H1 (cell line): Measurements from ENCODE around the gene GALNT2. TPM values are rescaled to one million over a fixed set of nuclear protein-coding genes. Genes with fewer than 3 reads are reported as not detected.

Source experiments
- CTCF ChIA-PET: fragments of 300-600 bp; sonication (Branson Sonifier 250); formaldehyde crosslinking; loops from one replicate; lab custom pipeline; 2021; ENCODE audit not compliant: partially characterized antibody; lab: Charles Lee
- POLR2A ChIA-PET: fragments of 300-600 bp; sonication (Branson Sonifier 250); formaldehyde crosslinking; loops from one replicate; lab custom pipeline; 2021; ENCODE audit warnings: inconsistent platforms; ENCODE audit not compliant: partially characterized antibody; lab: Charles Lee
- DNase-seq, 2 experiments: peaks; one replicate each; pipeline versions ENCODE4 v3.0.0 to v3.0.0-alpha.2; 2010 to 2022; ENCODE audit warnings: low spot score in 2 of 2, low read depth in 1 of 2, mixed read lengths in 1 of 2
- FAIRE-seq: peaks from 2 replicates; lab custom pipeline; 2011; peaks lifted over from hg19 to GRCh38; lab: Jason Lieb, UNC
- H2AFZ ChIP-seq: 2 replicates; pipeline ENCODE4 v1.8.1; 2012; ENCODE audit warnings: low read length, inconsistent platforms
- H2AK5ac ChIP-seq: 2 replicates; pipeline ENCODE4 v1.6.1; 2013; ENCODE audit warnings: low read depth, low read length
- H2BK120ac ChIP-seq: replicated peaks from 2 replicates; pipeline ENCODE3; 2013; ENCODE audit warnings: low read depth, low read length, inconsistent platforms
- H2BK12ac ChIP-seq: 2 replicates; pipeline ENCODE4 v1.6.1; 2013; ENCODE audit warnings: low read depth, low read length
- H2BK15ac ChIP-seq: 2 replicates; pipeline ENCODE4 v1.6.1; 2013; ENCODE audit warnings: low read length
- H2BK20ac ChIP-seq: 2 replicates; pipeline ENCODE4 v1.6.1; 2013; ENCODE audit warnings: low read length
- H2BK5ac ChIP-seq: 2 replicates; pipeline ENCODE4 v1.6.1; 2013; ENCODE audit warnings: low read depth, low read length
- H3K14ac ChIP-seq: 2 replicates; pipeline ENCODE4 v1.6.1; 2013; ENCODE audit warnings: inconsistent platforms; ENCODE audit not compliant: insufficient read length
- H3K18ac ChIP-seq: 2 replicates; pipeline ENCODE4 v1.6.1; 2013; ENCODE audit warnings: low read length; ENCODE audit errors: extremely low read depth
- H3K23ac ChIP-seq: 2 replicates; pipeline ENCODE4 v1.6.1; 2013; ENCODE audit warnings: inconsistent platforms; ENCODE audit not compliant: insufficient read length
- H3K23me2 ChIP-seq: 2 replicates; pipeline ENCODE4 v1.6.1; 2013; ENCODE audit warnings: low read depth, low read length
- H3K27ac ChIP-seq: 2 replicates; pipeline ENCODE4 v1.6.1; 2011; ENCODE audit warnings: low read depth, low read length, inconsistent platforms
- H3K27me3 ChIP-seq, 4 experiments: replicated peaks in 1 of 4; 1 replicate in 1 of 4; 2 replicates in 3 of 4; pipeline versions ENCODE4 v1.6.1 to v1.8.1; 2011 to 2013; ENCODE audit warnings: low read length in 3 of 4, mild to moderate bottlenecking in 3 of 4, inconsistent platforms in 2 of 4, mixed read lengths in 2 of 4, moderate library complexity in 1 of 4; ENCODE audit not compliant: control insufficient read depth in 3 of 4, insufficient read depth in 3 of 4; ENCODE audit errors: extremely low read depth in 1 of 4
- H3K36me3 ChIP-seq, 4 experiments: 2 replicates each; pipeline versions ENCODE4 v1.6.1 to v1.8.1; 2011 to 2013; ENCODE audit warnings: mild to moderate bottlenecking in 4 of 4, low read length in 3 of 4, moderate library complexity in 2 of 4, control low read depth in 1 of 4, inconsistent platforms in 1 of 4; ENCODE audit not compliant: insufficient read depth in 4 of 4, control insufficient read depth in 2 of 4
- H3K4ac ChIP-seq: replicated peaks from 2 replicates; pipeline ENCODE3; 2013; ENCODE audit warnings: low read length, low read depth, mixed read lengths, inconsistent platforms; ENCODE audit not compliant: insufficient read length
- H3K4me1 ChIP-seq, 4 experiments: replicated peaks in 1 of 4; 1 replicate in 1 of 4; 2 replicates in 3 of 4; pipeline versions ENCODE4 v1.6.1 to v1.8.1; 2011 to 2013; ENCODE audit warnings: low read length in 3 of 4, inconsistent platforms in 2 of 4, mixed read lengths in 1 of 4; ENCODE audit not compliant: insufficient read depth in 4 of 4, control insufficient read depth in 3 of 4
- H3K4me2 ChIP-seq, 2 experiments: 2 replicates each; pipeline versions ENCODE4 v1.6.1 to v1.8.1; 2011 to 2013; ENCODE audit warnings: low read depth in 2 of 2, low read length in 2 of 2, control low read depth in 1 of 2, inconsistent platforms in 1 of 2, mild to moderate bottlenecking in 1 of 2; ENCODE audit not compliant: insufficient read depth in 1 of 2
- H3K4me3 ChIP-seq, 4 experiments: fragments of 200-600, 300-600 bp in 1 of 4; sonication (generic), shearing (Covaris generic), sonication (Bioruptor Twin) in 1 of 4; 2 replicates each; pipeline versions ENCODE4 v1.5.1 to v1.8.1; 2011 to 2016; ENCODE audit warnings: low read length in 4 of 4, low read depth in 3 of 4, control low read depth in 2 of 4, inconsistent platforms in 2 of 4, mild to moderate bottlenecking in 2 of 4, mixed read lengths in 1 of 4, moderate library complexity in 1 of 4; ENCODE audit not compliant: insufficient read depth in 2 of 4; ENCODE audit errors: extremely low read depth in 1 of 4
- H3K56ac ChIP-seq: replicated peaks from 2 replicates; pipeline ENCODE3; 2013; ENCODE audit warnings: low read depth, mild to moderate bottlenecking, mixed read lengths, low read length, inconsistent platforms; ENCODE audit not compliant: insufficient read length
- H3K79me1 ChIP-seq: 2 replicates; pipeline ENCODE4 v1.6.1; 2013; ENCODE audit warnings: low read depth, low read length, control low read depth
- H3K79me2 ChIP-seq, 2 experiments: 2 replicates each; pipeline versions ENCODE4 v1.6.1 to v1.8.1; 2012 to 2013; ENCODE audit warnings: low read length in 2 of 2, mild to moderate bottlenecking in 2 of 2, inconsistent platforms in 1 of 2; ENCODE audit not compliant: insufficient read depth in 2 of 2, control insufficient read depth in 1 of 2
- H3K9ac ChIP-seq, 4 experiments: replicated peaks in 1 of 4; 1 replicate in 1 of 4; 2 replicates in 3 of 4; pipeline versions ENCODE4 v1.6.1 to v1.8.1; 2011 to 2013; ENCODE audit warnings: low read depth in 3 of 4, low read length in 3 of 4, control low read depth in 2 of 4, mild to moderate bottlenecking in 2 of 4, moderate library complexity in 2 of 4, inconsistent platforms in 1 of 4; ENCODE audit errors: extremely low read depth in 1 of 4
- H3K9me3 ChIP-seq, 2 experiments: 2 replicates each; pipeline versions ENCODE4 v1.6.1 to v1.8.1; 2012 to 2013; ENCODE audit warnings: mild to moderate bottlenecking in 2 of 2, moderate library complexity in 2 of 2, control low read depth in 1 of 2, inconsistent platforms in 1 of 2, low read depth in 1 of 2, low read length in 1 of 2, mixed read lengths in 1 of 2; ENCODE audit not compliant: insufficient read depth in 2 of 2
- H4K20me1 ChIP-seq, 2 experiments: replicated peaks in 1 of 2; 2 replicates each; pipeline versions ENCODE3 to v1.8.1; 2011 to 2013; ENCODE audit warnings: inconsistent platforms in 2 of 2, low read length in 2 of 2, mild to moderate bottlenecking in 1 of 2; ENCODE audit not compliant: insufficient read depth in 2 of 2, control insufficient read depth in 1 of 2
- H4K5ac ChIP-seq: 2 replicates; pipeline ENCODE4 v1.6.1; 2013; ENCODE audit warnings: low read length, low read depth, mixed read lengths, inconsistent platforms; ENCODE audit not compliant: insufficient read length
- H4K8ac ChIP-seq: 2 replicates; pipeline ENCODE4 v1.8.0; 2013; ENCODE audit warnings: mild to moderate bottlenecking, moderate library complexity, low read length, inconsistent platforms; ENCODE audit not compliant: insufficient read depth; ENCODE audit errors: extremely low read depth
- H4K91ac ChIP-seq: replicated peaks from 2 replicates; pipeline ENCODE3; 2013; ENCODE audit warnings: low read length, mixed read lengths, inconsistent platforms; ENCODE audit not compliant: insufficient read length
- JUND ChIP-seq: IDR thresholded peaks from 2 replicates; pipeline ENCODE4 v1.6.1; 2011; ENCODE audit warnings: mild to moderate bottlenecking, improper control_type of control experiment, low read length
- KDM4A ChIP-seq: IDR thresholded peaks from one replicate; pipeline ENCODE4 v1.7.1; 2012; ENCODE audit warnings: low read depth, mild to moderate bottlenecking, moderate library complexity, low read length, inconsistent platforms; ENCODE audit not compliant: severe bottlenecking
- NANOG ChIP-seq: IDR thresholded peaks from 2 replicates; pipeline ENCODE4 v1.6.1; 2011; ENCODE audit warnings: low read length, low read depth, mild to moderate bottlenecking, inconsistent platforms; ENCODE audit not compliant: insufficient read depth, poor library complexity, severe bottlenecking
- SP4 ChIP-seq: IDR thresholded peaks from 2 replicates; pipeline ENCODE4 v1.6.1; 2012; ENCODE audit warnings: low read length, inconsistent platforms
- ZNF274 ChIP-seq: IDR thresholded peaks from 2 replicates; pipeline ENCODE4 v1.7.0; 2012; ENCODE audit warnings: low read length, borderline replicate concordance; ENCODE audit errors: extremely low read depth
- WGBS, 2 experiments: shearing (Covaris generic) in 1 of 2; methylation state at CpG; one replicate each; pipeline versions ENCODE4 v1.1.6 to v1.1.7; 2013 to 2015; ENCODE audit warnings: low lambda C conversion rate in 2 of 2, mixed read lengths in 2 of 2, inconsistent platforms in 1 of 2, low coverage in 1 of 2, missing lambda C conversion rate in 1 of 2; ENCODE audit not compliant: insufficient replicate concordance in 2 of 2, insufficient coverage in 1 of 2, insufficient read length in 1 of 2; ENCODE audit errors: extremely low coverage in 1 of 2, missing lambda C conversion rate in 1 of 2; 5-methylcytosine and 5-hydroxymethylcytosine counted together
- polyA plus RNA-seq, 7 experiments: library from polyadenylated mRNA; depleted of rRNA in 3 of 7; stranded (reverse) in 5 of 7; unstranded in 2 of 7; fragments of >200 nt in 5 of 7; fragments of 200-250 nt in 2 of 7; gene quantifications; 1 replicate in 5 of 7; 2 replicates in 1 of 7; 4 replicates in 1 of 7; pipeline versions ENCODE4 v1.2.1 to v1.2.3, GENCODE V29; 2011 to 2013; ENCODE audit warnings: missing spikeins in 2 of 7, mixed read lengths in 2 of 7
- total RNA-seq: library from RNA; stranded (reverse); fragmentation: NEBNext Ultra II Directional; extraction: Animal tissue kit (Norgen Biotek cat#: 25700); gene quantifications from 2 replicates; pipeline ENCODE4 v1.2.1, GENCODE V29; 2021

The GALNT2 gene
- total and polyA plus RNA-seq, 2 of the 8 experiments (the other 6 are each of a cell fraction or from before 2014, with no cell fraction given): 34.5 to 75.3 TPM

- ChIA-PET CTCF (interaction anchor here (1.0 to 1.2 kb wide), 3 partner anchors 10 to 113 kb away, joined by 3 to 5 read pairs (median 3); no protein-coding TSS in a partner anchor), POLR2A (interaction anchor here (1.5 kb wide), 1 partner anchor 8 kb away, joined by 3 read pairs; no protein-coding TSS in a partner anchor)
- H3K27ac ChIP-seq: no peak overlapping the region
- peaks cover 3 to 26% of the 10 kb centered on the region in 2 experiments; a peak in 3 of 4 replicates for H3K79me2 ChIP-seq
- H2BK15ac ChIP-seq: no peak overlapping the region
- H3K36me3 ChIP-seq: no peaks in the 10 kb centered on the region
- peaks cover 5 to 10% of the 10 kb centered on the region in 2 experiments for H4K20me1 ChIP-seq
- no peak overlapping the region for H4K5ac ChIP-seq
- no peak for DNase-seq
- peaks cover 4 to 8% (median 7%) of the 10 kb centered on the region in 4 experiments; a peak in 4 of 7 replicates for H3K4me1 ChIP-seq
- no peak overlapping the region; a peak in 1 of 8 replicates for H3K4me3 ChIP-seq
- no peak overlapping the region for H2BK12ac ChIP-seq
- no peak overlapping the region for H3K23ac ChIP-seq
- H3K4ac ChIP-seq: no peak overlapping the region
- no peak overlapping the region for H2BK5ac ChIP-seq
- no peak overlapping the region for H2AFZ ChIP-seq
- peaks cover 0 to 4% of the 10 kb centered on the region in 2 experiments; a peak in 1 of 4 replicates for H3K9me3 ChIP-seq
- H3K9ac ChIP-seq: no peak overlapping the region
- no peak overlapping the region for H3K14ac ChIP-seq
- peaks cover 8% of the 10 kb centered on the region; the same call in 1 of the 2 replicates for H3K23me2 ChIP-seq
- H4K8ac ChIP-seq: no peak overlapping the region
- H2BK120ac ChIP-seq: no peak overlapping the region
- no peak for FAIRE-seq
- H3K27me3 ChIP-seq: peaks cover 0 to 7% (median 0%) of the 10 kb centered on the region in 4 experiments; a peak in 1 of 7 replicates
- no peak overlapping the region for H3K18ac ChIP-seq
- no peak overlapping the region; a peak in 1 of 4 replicates for H3K4me2 ChIP-seq
- TF ChIP-seq NANOG (no peak), KDM4A (no peak), SP4 (no peak), ZNF274 (no peak), JUND (no peak)
- H4K91ac ChIP-seq: no peak overlapping the region
- WGBS, 2 experiments: 89% methylated on average over 2 of the region's 2 CpGs; no CpG with 5 or more reads in 1 of the 2 experiments
- no peak overlapping the region for H3K56ac ChIP-seq
- H2BK20ac ChIP-seq: no peak overlapping the region
- no peak overlapping the region for H2AK5ac ChIP-seq
- no peaks in the 10 kb centered on the region; the same call in 1 of the 2 replicates for H3K79me1 ChIP-seq
Observed at GRCh38 chr1:230065571-230065970, 1.5 kb upstream of the GALNT2 start.
